Measurements from ENCODE around the gene CSK.

DNA sequence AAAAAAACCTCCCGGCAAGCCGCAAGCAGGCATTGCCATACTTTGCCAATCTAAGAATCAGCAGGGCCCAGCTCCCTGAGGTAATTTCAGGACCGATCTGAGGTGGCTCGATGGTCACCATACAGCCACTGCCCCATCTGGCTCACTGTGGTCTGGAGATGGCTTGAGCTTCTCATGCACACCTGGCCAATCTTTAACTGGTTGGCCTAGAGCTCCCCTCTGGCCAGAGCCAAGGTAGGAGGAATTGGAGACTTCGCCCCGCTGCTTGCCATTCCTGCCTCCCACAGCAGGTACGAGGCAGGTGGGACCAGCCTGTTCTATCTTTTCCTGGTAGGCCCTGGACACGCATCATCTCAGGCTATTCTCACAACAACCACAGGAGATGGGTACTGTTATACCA lies 23.1 kb upstream of the CSK start:
- TF ChIP-seq TAF1 (IDR thresholded peaks at IDR 0.05; ENCODE audit: borderline replicate concordance, insufficient read depth, low read length) (no peak), SIN3A (IDR thresholded peaks at IDR 0.05; ENCODE audit: borderline replicate concordance, insufficient read depth, low read length) (no peak)
- TF ChIP-seq, protein P1, sequence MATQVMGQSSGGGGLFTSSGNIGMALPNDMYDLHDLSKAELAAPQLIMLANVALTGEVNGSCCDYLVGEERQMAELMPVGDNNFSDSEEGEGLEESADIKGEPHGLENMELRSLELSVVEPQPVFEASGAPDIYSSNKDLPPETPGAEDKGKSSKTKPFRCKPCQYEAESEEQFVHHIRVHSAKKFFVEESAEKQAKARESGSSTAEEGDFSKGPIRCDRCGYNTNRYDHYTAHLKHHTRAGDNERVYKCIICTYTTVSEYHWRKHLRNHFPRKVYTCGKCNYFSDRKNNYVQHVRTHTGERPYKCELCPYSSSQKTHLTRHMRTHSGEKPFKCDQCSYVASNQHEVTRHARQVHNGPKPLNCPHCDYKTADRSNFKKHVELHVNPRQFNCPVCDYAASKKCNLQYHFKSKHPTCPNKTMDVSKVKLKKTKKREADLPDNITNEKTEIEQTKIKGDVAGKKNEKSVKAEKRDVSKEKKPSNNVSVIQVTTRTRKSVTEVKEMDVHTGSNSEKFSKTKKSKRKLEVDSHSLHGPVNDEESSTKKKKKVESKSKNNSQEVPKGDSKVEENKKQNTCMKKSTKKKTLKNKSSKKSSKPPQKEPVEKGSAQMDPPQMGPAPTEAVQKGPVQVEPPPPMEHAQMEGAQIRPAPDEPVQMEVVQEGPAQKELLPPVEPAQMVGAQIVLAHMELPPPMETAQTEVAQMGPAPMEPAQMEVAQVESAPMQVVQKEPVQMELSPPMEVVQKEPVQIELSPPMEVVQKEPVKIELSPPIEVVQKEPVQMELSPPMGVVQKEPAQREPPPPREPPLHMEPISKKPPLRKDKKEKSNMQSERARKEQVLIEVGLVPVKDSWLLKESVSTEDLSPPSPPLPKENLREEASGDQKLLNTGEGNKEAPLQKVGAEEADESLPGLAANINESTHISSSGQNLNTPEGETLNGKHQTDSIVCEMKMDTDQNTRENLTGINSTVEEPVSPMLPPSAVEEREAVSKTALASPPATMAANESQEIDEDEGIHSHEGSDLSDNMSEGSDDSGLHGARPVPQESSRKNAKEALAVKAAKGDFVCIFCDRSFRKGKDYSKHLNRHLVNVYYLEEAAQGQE (IDR thresholded peaks at IDR 0.05; ENCODE audit: insufficient read depth in 1 of 2, low read depth in 2 of 2, low read length in 2 of 2), result no peak

Data from PFSK-1 (cell line).